Measurements from ENCODE around the gene TRIP12. TPM values are rescaled to one million over a fixed set of nuclear protein-coding genes. Genes with fewer than 3 reads are reported as not detected.

The TRIP12 gene
- total RNA-seq, 1 experiment from 2014 or later = 252 TPM

GRCh38 chr2:229910147-229910831 lies 11.5 kb downstream of the TRIP12 start:
- no peak overlapping the region for H3K27ac Mint-ChIP-seq (ENCODE audit: unreplicated experiment)
- peaks cover 7% of the 10 kb centered on the region for H3K36me3 Mint-ChIP-seq (ENCODE audit: insufficient read depth, unreplicated experiment)
- TF ChIP-seq, protein P1, sequence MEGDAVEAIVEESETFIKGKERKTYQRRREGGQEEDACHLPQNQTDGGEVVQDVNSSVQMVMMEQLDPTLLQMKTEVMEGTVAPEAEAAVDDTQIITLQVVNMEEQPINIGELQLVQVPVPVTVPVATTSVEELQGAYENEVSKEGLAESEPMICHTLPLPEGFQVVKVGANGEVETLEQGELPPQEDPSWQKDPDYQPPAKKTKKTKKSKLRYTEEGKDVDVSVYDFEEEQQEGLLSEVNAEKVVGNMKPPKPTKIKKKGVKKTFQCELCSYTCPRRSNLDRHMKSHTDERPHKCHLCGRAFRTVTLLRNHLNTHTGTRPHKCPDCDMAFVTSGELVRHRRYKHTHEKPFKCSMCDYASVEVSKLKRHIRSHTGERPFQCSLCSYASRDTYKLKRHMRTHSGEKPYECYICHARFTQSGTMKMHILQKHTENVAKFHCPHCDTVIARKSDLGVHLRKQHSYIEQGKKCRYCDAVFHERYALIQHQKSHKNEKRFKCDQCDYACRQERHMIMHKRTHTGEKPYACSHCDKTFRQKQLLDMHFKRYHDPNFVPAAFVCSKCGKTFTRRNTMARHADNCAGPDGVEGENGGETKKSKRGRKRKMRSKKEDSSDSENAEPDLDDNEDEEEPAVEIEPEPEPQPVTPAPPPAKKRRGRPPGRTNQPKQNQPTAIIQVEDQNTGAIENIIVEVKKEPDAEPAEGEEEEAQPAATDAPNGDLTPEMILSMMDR (IDR thresholded peaks at IDR 0.05; ENCODE audit: unreplicated experiment) = no peak
- H3K27me3 Mint-ChIP-seq (ENCODE audit: unreplicated experiment) = no peaks in the 10 kb centered on the region
- peaks cover 17% of the 10 kb centered on the region for H3K4me1 Mint-ChIP-seq (ENCODE audit: low read depth, unreplicated experiment)
- BruUV-seq (replicated peaks) = no TSS peak
- no peak for DNase-seq
- H3K4me3 Mint-ChIP-seq (ENCODE audit: low read depth, unreplicated experiment) = no peak overlapping the region
- intact Hi-C loops (cut with micrococcal nuclease; ENCODE audit: unreplicated experiment) = loop anchor here (5.0 kb wide), 1 partner anchor 108 kb away; no protein-coding TSS in a partner anchor
- no peaks in the 10 kb centered on the region for H3K9me3 Mint-ChIP-seq (ENCODE audit: low read depth, unreplicated experiment)
- CTCF ChIA-PET = no interaction called here

GRCh38 chr2:229909090-229909489 lies 12.7 kb downstream of the TRIP12 start:
- TF ChIP-seq, protein P1 (IDR thresholded peaks at IDR 0.05; ENCODE audit: unreplicated experiment) = no peak
- Mint-ChIP-seq H3K4me1 (ENCODE audit: low read depth, unreplicated experiment) (peaks cover 17% of the 10 kb centered on the region), H3K27me3 (ENCODE audit: unreplicated experiment) (no peaks in the 10 kb centered on the region), H3K9me3 (ENCODE audit: low read depth, unreplicated experiment) (no peaks in the 10 kb centered on the region), H3K27ac (ENCODE audit: unreplicated experiment) (no peak overlapping the region), H3K36me3 (ENCODE audit: insufficient read depth, unreplicated experiment) (peaks cover 16% of the 10 kb centered on the region), H3K4me3 (ENCODE audit: low read depth, unreplicated experiment) (no peak overlapping the region)
- no TSS peak for BruUV-seq (replicated peaks)
- intact Hi-C loops (cut with micrococcal nuclease; ENCODE audit: unreplicated experiment) = no loop called here
- DNase-seq = no peak
- CTCF ChIA-PET = no interaction called here

DNA sequence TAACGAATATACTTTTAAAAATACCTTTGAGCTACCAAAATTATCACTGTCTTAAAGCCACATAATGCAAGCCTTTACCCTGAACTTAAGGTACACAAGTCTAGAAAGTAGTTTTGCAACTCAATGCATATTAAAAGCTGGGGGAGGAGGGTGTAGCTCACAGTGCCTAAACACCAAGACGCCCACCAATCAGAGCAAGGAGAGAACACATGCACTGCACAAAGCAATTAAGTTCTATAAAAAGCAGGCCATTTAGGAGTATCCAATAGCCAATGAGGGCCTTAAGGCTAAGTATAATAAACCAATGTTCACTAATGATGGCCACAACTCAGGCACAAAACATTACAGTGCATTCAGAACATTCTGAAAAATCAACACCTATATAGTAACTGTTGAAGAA lies 16.2 kb downstream of the TRIP12 start:
- BruUV-seq (replicated peaks) = no TSS peak
- H3K27ac Mint-ChIP-seq (ENCODE audit: unreplicated experiment) = no peak overlapping the region
- no peaks in the 10 kb centered on the region for H3K9me3 Mint-ChIP-seq (ENCODE audit: low read depth, unreplicated experiment)
- TF ChIP-seq, protein P1 (IDR thresholded peaks at IDR 0.05; ENCODE audit: unreplicated experiment) = no peak
- intact Hi-C loops (cut with micrococcal nuclease; ENCODE audit: unreplicated experiment) = no loop called here
- DNase-seq = no peak
- H3K36me3 Mint-ChIP-seq (ENCODE audit: insufficient read depth, unreplicated experiment) = peaks cover 34% of the 10 kb centered on the region
- H3K27me3 Mint-ChIP-seq (ENCODE audit: unreplicated experiment) = no peaks in the 10 kb centered on the region
- H3K4me3 Mint-ChIP-seq (ENCODE audit: low read depth, unreplicated experiment) = no peak overlapping the region
- H3K4me1 Mint-ChIP-seq (ENCODE audit: low read depth, unreplicated experiment) = peaks cover 25% of the 10 kb centered on the region
- CTCF ChIA-PET = interaction anchor here (0.5 to 0.7 kb wide), 3 partner anchors 29 to 484 kb away, joined by 3 to 5 read pairs (median 4); no protein-coding TSS in a partner anchor

DNA sequence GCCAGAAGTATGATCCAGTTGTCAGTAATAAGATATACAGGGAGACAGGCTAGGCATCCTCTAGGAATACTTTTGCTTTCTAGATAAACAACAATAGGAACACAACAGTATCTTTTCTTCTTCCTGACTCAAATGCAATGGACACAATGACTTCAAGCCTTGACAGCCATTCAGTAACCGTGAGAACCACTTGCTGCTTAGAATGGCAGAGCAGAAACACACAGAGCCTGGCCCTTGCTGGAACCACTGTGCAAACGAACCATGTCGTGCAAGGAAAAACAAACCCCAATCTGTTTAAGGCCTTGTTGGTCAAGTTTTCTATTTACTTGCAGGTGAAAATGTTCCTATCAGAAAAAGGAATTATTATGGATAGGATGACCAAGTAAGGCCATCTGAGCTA lies 18.8 kb downstream of the TRIP12 start:
- peaks cover 34% of the 10 kb centered on the region for H3K36me3 Mint-ChIP-seq (ENCODE audit: insufficient read depth, unreplicated experiment)
- CTCF ChIA-PET = interaction anchor here (0.7 kb wide), 2 partner anchors 73 to 151 kb away, joined by 4 to 7 read pairs; no protein-coding TSS in a partner anchor

More for the DNA sequence above, 18.8 kb downstream of the TRIP12 start:
- no peak for DNase-seq
- intact Hi-C loops (cut with micrococcal nuclease; ENCODE audit: unreplicated experiment) = no loop called here
- no TSS peak for BruUV-seq (replicated peaks)
- Mint-ChIP-seq H3K27me3 (ENCODE audit: unreplicated experiment) (no peaks in the 10 kb centered on the region), H3K4me1 (ENCODE audit: low read depth, unreplicated experiment) (peaks cover 35% of the 10 kb centered on the region), H3K4me3 (ENCODE audit: low read depth, unreplicated experiment) (no peak overlapping the region), H3K27ac (ENCODE audit: unreplicated experiment) (no peak overlapping the region), H3K9me3 (ENCODE audit: low read depth, unreplicated experiment) (no peaks in the 10 kb centered on the region)
- TF ChIP-seq, protein P1 (IDR thresholded peaks at IDR 0.05; ENCODE audit: unreplicated experiment) = no peak

All from Calu3 (cell line).